ENCODE data around the gene HCCS. TPM values are rescaled to one million over a fixed set of nuclear protein-coding genes. Genes with fewer than 3 reads are reported as not detected.
A peak's percentile ranks its signal among the peaks of the same experiment; 100 is the strongest.

Gene HCCS
- total RNA-seq: 27.9 and 32.2 TPM in 2 replicates
- long read RNA-seq, transcript HCCS-202 (7 exons, 1,072 nt): major isoform, 47 of 54 reads
- long read RNA-seq, partial matches to known transcripts: 1 of 54 reads
- long read RNA-seq, other reads (novel, unspliced or antisense): 4 of 54 reads

DNA sequence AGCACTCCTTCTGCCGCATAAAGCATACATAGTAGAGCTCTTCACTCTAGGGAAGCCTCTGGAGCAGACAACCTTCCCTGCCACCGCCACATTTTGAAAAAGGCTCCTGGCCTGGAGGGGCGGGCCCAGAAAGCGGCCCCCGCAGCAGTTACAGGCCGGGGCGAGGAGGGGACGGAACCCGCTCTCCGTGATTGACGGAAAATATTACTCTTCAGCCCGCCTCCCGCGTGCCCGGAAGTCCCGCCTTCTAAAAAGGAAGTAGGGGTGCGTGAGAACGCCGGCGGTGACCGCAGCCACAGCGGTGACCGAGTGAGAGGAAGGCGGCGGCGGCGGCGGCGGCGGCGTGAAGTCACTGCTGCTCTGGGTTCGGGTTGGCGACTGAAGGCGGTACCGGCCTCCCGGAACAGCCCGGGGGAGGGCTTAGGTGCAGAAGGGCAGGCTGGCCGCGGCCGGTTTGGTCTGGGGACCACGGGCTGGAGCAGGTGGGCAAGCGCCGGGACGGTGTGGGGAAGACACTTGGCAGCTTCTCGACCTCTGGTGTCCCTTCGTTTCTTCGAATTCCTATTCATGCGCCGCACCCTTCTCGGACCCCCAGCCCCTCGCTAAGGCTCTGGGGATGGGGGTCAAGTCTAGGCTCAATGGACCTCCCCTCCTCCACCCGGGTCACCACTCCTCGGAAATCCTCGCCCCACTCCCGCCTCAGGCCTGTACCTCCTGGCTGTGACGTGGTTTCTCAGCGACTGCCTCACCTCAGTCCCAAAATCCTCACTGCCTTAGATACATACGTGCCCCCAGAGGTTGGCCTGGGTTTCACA lies at the start of gene HCCS:
TSS of gene HCCS (plus strand) at position 296 of the 815 bp plus-strand sequence. CDS start 729 bp downstream, outside the sequence.
- Mint-ChIP-seq H3K27ac (ENCODE audit: unreplicated experiment) (peak within 1 kb of the TSS; percentile 93), H3K9me3 (ENCODE audit: unreplicated experiment) (peaks cover 14% of the 10 kb centered on the region)
- DNase-seq (ENCODE audit: extremely low spot score, unreplicated experiment): peak; percentile 93

DNA sequence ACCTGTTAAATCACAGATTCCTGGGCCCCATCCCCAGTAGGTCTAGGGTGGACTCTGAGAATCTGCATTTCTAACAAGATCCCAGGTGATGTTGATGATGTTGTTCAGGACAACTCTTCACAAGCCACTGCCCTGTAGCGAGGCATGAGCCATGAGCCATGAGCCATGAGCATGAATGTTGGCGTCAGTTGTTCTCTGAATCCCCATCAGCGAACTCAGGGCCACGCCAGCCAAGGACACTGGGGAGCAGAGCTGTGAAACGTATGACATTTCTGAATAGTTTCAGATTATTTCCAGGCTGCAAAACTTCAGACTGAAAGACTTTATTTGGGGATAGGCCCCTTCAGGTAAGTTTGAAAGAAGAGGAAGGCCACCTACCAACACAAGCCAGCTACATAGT lies 46.9 kb upstream of the HCCS start:
- peaks cover 43% of the 10 kb centered on the region for H3K4me1 Mint-ChIP-seq (ENCODE audit: unreplicated experiment)
- peak overlapping the region; percentile 86 for H3K27ac Mint-ChIP-seq (ENCODE audit: unreplicated experiment)
- H3K27me3 Mint-ChIP-seq (ENCODE audit: unreplicated experiment): no peaks in the 10 kb centered on the region
- H3K36me3 Mint-ChIP-seq (ENCODE audit: unreplicated experiment): no peaks in the 10 kb centered on the region
- no peak for DNase-seq (ENCODE audit: extremely low spot score, unreplicated experiment)
- H3K9me3 Mint-ChIP-seq (ENCODE audit: unreplicated experiment): peaks cover 4% of the 10 kb centered on the region
- TF ChIP-seq, protein P1, sequence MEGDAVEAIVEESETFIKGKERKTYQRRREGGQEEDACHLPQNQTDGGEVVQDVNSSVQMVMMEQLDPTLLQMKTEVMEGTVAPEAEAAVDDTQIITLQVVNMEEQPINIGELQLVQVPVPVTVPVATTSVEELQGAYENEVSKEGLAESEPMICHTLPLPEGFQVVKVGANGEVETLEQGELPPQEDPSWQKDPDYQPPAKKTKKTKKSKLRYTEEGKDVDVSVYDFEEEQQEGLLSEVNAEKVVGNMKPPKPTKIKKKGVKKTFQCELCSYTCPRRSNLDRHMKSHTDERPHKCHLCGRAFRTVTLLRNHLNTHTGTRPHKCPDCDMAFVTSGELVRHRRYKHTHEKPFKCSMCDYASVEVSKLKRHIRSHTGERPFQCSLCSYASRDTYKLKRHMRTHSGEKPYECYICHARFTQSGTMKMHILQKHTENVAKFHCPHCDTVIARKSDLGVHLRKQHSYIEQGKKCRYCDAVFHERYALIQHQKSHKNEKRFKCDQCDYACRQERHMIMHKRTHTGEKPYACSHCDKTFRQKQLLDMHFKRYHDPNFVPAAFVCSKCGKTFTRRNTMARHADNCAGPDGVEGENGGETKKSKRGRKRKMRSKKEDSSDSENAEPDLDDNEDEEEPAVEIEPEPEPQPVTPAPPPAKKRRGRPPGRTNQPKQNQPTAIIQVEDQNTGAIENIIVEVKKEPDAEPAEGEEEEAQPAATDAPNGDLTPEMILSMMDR (IDR thresholded peaks at IDR 0.05): no peak
- H3K4me3 Mint-ChIP-seq (ENCODE audit: unreplicated experiment): peak overlapping the region; percentile 6

More for the DNA sequence above, at the start of gene HCCS:
- peaks cover 13% of the 10 kb centered on the region for H3K36me3 Mint-ChIP-seq (ENCODE audit: unreplicated experiment)
- H3K4me1 Mint-ChIP-seq (ENCODE audit: unreplicated experiment): peaks cover 30% of the 10 kb centered on the region
- TF ChIP-seq, protein P1 (IDR thresholded peaks at IDR 0.05): no peak
- no peaks in the 10 kb centered on the region for H3K27me3 Mint-ChIP-seq (ENCODE audit: unreplicated experiment)
- peak within 1 kb of the TSS; percentile 85 for H3K4me3 Mint-ChIP-seq (ENCODE audit: unreplicated experiment)

DNA sequence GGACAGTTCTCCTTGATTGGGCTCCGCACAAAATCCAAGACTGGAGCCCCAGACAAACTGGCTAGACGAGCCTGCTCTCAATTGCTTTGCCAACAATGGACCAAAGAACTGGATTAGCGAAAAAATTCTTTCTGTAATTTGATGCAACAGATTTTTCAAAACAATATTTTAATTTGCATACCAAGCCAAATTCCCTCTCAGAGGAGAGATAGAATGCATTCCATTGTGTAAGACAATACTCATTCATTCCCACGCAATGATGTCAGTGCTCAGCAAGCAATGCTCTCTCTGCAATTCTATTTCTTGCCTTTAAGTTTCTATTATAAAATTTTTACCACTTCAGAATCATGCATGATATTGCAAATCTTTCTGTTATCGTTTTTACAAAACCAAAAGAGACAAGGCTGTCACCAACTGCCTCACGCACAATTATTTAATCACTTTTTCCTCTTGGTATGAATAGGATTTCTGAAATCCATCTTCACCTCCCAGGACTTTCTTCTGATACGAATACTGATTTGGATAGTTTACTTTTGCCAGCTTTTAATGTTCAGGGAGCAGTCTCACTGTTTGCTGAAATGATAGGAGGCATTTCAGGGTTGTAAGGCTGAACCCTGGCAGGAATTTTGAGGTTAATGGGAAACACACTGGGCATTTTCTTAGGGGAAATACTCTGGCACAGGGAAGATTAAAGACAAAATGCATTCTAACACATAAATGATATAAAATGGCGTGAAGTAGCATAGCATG lies 46.1 kb upstream of the HCCS start:
- DNase-seq (ENCODE audit: extremely low spot score, unreplicated experiment): no peak
- Mint-ChIP-seq H3K9me3 (ENCODE audit: unreplicated experiment) (no peaks in the 10 kb centered on the region), H3K27me3 (ENCODE audit: unreplicated experiment) (no peaks in the 10 kb centered on the region), H3K4me1 (ENCODE audit: unreplicated experiment) (peaks cover 41% of the 10 kb centered on the region), H3K36me3 (ENCODE audit: unreplicated experiment) (no peaks in the 10 kb centered on the region), H3K27ac (ENCODE audit: unreplicated experiment) (peak overlapping the region; percentile 86), H3K4me3 (ENCODE audit: unreplicated experiment) (peak overlapping the region; percentile 27)
- TF ChIP-seq, protein P1 (IDR thresholded peaks at IDR 0.05): no peak

DNA sequence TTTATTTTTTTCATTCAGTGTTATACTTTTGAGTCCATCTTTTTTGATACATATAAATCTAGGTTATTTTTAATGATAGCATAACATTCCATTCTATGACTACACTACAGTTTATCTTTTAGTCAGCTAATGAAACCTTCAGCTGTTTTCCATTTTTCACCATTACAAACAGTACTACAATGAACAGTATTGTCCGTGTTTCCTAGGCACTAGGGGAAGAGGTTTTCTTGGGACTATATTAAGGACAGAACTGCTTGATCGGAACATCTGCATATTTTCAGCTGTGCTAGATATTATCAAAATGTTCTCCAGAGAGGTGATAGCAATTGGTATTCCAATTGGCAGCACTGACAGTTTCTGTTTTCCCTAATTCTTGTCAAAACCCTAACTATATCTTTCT lies 44.3 kb upstream of the HCCS start:
- Mint-ChIP-seq H3K9me3 (ENCODE audit: unreplicated experiment) (no peaks in the 10 kb centered on the region), H3K27ac (ENCODE audit: unreplicated experiment) (no peak overlapping the region), H3K36me3 (ENCODE audit: unreplicated experiment) (no peaks in the 10 kb centered on the region), H3K4me1 (ENCODE audit: unreplicated experiment) (peaks cover 31% of the 10 kb centered on the region), H3K27me3 (ENCODE audit: unreplicated experiment) (no peaks in the 10 kb centered on the region), H3K4me3 (ENCODE audit: unreplicated experiment) (no peak overlapping the region)
- no peak for DNase-seq (ENCODE audit: extremely low spot score, unreplicated experiment)
- TF ChIP-seq, protein P1 (IDR thresholded peaks at IDR 0.05): no peak

DNA sequence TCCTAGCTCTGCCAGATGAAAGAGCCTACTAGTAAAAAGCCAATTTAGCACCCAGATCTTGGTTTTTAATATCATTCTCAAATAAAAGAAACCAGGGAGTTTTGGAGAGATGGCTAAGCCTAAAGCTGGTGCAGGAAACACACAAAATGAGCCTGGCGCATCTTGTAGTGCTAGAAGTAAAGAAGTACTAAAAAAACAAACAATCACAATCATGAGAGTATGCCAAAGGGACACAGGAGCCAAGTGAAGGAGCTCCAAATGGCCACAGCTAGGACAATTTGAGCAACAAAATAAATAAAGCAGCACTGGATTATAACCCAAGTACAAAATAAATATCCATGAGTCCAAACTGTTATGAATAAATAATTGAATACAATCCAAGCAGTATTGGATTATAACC lies 37.8 kb upstream of the HCCS start:
- Mint-ChIP-seq H3K4me3 (ENCODE audit: unreplicated experiment) (no peak overlapping the region), H3K27me3 (ENCODE audit: unreplicated experiment) (no peaks in the 10 kb centered on the region), H3K9me3 (ENCODE audit: unreplicated experiment) (peaks cover 9% of the 10 kb centered on the region), H3K4me1 (ENCODE audit: unreplicated experiment) (peaks cover 7% of the 10 kb centered on the region), H3K27ac (ENCODE audit: unreplicated experiment) (no peak overlapping the region), H3K36me3 (ENCODE audit: unreplicated experiment) (no peaks in the 10 kb centered on the region)
- DNase-seq (ENCODE audit: extremely low spot score, unreplicated experiment): no peak
- TF ChIP-seq, protein P1 (IDR thresholded peaks at IDR 0.05): no peak
